ENCODE results near the gene LTB.

The LTB gene, protein sequence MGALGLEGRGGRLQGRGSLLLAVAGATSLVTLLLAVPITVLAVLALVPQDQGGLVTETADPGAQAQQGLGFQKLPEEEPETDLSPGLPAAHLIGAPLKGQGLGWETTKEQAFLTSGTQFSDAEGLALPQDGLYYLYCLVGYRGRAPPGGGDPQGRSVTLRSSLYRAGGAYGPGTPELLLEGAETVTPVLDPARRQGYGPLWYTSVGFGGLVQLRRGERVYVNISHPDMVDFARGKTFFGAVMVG

DNA sequence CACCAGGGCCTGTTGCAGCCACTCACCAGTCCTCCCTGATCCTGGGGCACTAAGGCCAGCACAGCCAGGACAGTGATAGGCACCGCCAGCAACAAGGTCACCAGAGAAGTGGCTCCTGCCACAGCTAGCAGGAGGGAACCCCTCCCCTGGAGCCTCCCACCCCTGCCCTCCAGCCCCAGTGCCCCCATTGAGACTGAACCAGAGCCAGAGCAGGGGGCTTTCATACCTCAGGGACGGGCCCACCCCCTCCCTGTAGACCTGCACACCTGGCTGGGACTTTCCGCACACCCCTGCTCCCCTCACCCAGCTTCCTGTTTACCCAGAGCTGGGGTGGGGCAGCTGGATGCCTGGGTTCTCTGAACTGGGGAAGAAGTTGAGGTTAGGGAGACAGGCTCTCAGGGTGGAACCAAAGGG lies at the start of gene LTB:
TSS of gene LTB (minus strand) at position 195 of the 414 bp plus-strand sequence. CDS start at position 188, 7 bp downstream.
- DNase-seq, result no peak

DNA sequence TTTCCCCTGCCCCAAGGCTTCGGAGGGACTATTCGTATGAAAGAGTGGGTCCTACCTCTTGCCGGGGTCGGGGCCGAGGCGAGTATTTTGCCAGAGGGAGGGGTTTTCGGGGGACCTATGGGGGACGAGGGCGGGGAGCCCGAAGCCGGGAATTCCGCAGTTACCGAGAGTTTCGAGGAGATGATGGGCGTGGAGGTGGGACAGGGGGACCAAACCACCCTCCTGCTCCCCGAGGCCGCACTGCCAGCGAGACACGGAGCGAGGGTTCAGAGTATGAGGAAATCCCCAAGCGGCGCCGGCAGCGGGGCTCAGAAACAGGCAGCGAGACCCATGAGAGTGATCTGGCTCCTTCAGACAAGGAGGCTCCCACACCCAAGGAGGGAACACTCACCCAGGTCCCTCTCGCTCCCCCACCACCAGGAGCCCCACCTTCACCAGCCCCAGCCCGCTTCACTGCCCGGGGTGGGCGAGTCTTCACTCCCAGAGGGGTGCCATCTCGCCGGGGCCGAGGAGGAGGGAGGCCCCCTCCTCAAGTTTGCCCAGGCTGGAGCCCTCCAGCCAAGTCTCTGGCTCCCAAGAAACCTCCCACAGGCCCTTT lies 49.6 kb upstream of the LTB start:
- no peak for DNase-seq

DNA sequence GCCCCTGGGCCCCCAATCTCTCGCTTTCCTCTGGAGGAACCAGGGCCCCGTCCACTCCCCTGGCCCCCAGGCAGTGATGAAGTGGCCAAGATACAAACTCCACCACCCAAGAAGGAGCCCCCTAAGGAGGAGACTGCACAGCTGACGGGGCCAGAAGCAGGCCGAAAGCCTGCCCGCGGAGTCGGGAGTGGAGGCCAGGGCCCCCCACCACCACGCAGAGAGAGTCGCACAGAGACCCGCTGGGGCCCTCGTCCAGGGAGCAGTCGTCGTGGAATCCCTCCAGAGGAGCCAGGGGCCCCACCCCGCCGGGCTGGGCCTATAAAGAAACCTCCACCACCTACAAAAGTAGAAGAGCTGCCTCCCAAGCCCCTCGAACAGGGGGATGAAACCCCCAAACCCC lies 49.0 kb upstream of the LTB start:
- DNase-seq, result no peak

DNA sequence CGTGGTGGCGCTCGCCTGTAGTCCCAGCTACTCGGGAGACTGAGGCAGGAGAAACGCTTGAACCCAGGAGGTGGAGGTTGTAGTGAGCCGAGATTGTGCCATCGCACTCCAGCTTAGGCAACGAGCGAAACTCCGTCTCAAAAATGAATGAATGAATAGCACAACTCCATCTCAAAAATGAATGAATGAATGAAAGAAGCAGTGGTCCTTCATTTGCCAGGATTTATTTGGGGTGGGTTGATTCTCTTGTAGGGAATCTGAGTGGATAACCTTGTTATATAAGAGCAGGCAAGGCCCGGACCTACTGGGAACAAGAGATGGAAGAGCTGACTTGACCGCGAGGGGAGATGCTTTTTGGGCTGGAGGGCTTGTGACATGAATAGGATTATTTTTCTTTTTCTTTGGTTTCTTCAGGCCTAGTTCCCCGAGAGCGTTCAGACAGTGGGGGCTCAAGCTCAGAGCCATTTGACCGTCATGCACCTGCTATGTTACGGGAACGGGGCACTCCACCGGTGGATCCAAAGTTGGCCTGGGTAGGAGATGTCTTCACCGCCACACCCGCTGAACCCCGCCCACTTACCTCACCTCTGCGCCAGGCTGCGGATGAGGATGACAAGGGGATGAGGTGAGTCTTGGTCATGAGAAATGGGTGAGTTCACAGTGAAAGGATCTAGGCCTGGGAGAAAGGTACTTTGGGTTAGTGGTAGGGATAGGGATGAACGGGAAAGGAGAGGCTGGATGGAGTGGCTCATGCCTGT lies 48.1 kb upstream of the LTB start:
- no peak for DNase-seq

DNA sequence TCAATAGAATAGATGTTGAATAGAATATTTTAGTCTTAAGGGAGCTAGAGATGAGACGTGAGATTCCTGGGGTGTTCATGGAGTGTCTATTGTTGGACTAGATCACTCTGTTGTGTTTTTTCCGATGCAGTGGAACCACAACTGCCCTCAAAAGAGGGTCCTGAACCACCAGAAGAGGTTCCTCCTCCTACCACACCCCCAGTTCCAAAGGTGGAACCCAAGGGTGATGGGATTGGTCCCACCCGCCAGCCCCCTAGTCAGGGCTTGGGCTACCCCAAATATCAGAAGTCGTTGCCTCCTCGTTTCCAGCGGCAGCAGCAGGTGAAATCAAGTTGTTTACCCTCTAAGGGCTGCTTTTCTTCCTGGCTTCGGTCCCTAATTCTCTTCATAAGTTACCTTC lies 46.8 kb upstream of the LTB start:
- DNase-seq, result no peak

DNA sequence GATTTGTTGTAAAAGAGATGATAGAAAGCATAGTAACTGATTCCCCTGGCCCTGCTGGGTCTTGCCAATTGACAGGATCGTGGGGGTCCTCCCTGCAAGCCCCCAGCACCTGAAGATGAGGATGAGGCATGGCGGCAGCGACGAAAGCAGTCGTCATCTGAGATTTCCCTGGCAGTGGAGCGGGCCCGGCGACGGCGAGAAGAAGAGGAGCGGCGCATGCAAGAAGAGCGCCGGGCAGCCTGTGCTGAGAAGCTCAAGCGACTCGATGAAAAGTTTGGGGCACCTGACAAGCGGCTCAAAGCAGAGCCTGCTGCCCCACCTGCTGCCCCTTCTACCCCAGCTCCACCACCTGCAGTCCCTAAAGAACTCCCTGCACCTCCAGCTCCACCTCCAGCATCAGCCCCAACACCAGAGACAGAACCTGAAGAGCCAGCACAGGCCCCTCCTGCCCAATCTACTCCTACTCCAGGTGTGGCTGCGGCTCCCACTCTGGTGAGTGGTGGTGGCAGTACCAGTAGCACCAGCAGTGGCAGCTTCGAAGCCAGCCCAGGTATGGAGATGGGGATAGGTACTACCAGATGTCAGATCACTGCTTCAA lies 45.6 kb upstream of the LTB start:
- no peak for DNase-seq

DNA sequence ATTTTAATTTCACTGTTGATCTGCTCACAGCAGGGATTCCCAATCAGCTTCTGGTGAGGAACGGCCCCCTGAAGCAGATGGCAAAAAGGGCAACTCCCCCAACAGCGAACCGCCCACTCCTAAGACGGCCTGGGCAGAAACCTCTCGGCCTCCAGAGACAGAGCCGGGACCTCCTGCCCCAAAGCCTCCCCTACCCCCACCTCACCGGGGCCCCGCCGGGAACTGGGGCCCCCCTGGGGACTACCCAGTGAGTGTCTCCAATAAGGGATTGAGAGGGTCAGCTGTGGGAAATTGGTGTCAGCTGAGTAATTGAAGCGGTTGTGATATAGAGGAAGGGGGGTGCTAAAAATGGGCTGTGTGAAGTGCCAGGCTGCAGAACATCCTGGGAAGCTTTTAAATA lies 44.7 kb upstream of the LTB start:
- DNase-seq, result no peak

DNA sequence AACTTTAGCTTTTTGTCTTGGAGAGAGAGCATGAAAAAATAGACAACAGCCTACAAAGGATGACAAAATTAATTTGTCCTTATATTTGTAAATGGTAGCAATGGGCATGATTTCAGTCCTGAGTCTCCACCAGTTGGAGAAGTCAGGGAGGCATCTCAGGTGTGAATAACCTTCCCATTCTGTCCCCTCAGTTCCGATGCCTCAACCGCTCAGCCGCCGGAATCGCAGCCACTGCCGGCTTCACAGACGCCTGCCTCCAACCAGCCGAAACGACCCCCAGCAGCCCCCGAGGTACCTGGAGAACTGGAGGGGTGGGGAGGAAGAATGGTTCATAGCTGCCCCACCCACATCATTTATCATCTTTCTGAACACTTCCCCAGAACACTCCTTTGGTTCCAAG lies 41.8 kb upstream of the LTB start:
- no peak for DNase-seq

DNA sequence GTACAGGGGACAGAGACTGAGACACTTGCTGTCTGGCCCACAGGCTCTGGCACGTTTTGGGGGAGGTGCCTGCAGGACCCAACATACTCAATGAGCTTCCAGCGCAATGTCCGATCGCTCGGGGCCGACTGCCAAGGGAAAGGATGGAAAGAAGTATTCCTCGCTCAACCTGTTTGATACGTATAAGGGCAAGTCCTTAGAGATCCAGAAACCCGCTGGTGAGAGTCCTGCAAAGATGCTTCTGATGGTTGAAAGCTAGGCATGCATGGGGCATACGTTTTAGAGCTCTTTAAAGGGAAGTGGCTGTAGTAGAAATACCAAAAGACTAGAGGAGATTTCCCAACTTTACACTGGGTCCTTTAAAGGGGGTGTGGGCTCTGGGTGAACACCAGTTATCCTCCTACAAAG lies 40.5 kb upstream of the LTB start:
- DNase-seq, result no peak

DNA sequence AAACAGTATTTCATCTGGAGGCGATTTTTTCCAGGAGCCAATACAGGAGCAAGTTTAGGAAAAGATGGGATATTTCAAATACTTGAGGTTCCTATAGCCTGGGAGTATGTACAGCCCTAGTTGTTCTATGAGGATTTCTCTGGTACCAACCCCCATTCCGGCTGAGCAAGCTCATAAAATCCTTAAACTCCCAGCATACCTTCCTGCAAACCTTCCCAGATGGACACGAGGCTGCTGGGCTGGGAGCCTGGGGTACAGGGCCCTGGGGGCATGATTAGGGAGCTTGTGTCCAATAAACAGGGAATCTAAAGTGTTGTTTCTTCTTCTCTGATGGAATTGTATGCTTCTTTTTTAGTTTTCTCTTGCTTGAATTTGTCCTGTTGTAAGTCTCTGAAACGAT lies 39.8 kb upstream of the LTB start:
- no peak for DNase-seq

DNA sequence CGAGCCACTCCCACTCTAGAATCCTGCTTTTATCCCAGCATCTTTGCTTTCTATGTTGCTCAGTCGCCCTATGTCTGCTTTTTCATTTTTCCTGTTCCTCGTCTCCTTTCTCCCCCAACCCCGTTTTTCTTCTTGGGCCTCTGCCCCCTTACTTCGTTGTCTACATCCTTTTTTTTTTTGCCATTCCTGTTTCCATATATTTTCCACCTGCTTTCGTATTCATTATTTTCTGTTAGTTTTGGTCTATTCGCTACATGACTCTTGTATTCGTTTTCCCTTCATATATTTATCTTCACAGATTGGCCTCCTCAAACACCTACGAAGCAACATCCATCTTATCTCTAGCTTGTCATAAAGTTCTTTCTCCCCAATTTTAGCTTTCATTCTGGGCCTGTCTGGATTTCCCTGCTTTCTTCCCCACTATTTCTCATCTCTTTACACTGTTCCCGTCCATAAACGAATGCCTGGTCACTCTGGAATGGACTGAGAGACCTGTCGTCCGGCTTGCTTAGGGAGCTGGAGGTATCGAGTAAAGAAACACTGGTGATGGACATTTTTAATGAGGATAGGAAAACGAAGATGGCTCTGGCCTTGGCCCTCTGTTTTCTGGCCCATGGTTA lies 39.2 kb upstream of the LTB start:
- no peak for DNase-seq

DNA sequence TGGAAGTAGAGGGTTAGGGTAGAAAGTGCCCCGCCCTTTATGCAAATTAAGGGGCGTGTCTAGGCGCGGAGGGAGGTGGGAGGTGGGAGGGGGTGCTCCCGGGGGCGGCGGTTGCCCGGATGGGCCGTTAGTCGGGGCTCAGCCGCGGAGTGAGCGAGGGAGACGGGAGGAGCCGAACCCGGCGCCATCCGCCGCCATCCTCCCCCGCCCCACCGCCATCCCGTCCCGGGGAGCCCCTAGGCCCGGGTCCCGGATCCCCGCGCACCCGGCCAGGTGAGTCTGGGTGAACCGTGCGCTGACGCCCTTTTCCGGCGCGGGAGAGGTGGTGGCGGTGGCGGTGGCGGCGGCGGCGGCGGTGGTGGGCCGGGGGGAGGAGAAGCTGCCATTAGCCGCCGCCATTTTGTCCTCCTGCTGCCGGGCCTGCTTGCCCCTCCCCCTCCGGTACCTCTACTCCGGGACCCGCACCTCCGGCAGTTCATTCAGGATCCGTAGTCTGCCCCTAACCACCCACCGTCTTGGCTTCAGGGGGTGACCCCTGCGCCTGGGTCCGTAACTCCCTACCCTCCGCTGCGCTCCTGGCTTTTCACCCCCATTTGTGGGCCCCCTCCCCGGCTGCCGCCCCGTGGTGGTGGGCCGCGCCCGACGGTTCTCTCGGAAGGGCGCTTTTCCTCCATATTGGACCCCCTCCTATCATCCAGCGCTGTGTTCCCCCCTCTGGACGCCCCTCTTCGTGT lies 38.5 kb upstream of the LTB start, which contains the start of gene PRRC2A:
TSS of gene PRRC2A (plus strand) at position 130 of the 734 bp plus-strand sequence. CDS start 2,075 bp downstream, outside the sequence.
- peak in 1 of 2 experiments; percentile 100 for DNase-seq

DNA sequence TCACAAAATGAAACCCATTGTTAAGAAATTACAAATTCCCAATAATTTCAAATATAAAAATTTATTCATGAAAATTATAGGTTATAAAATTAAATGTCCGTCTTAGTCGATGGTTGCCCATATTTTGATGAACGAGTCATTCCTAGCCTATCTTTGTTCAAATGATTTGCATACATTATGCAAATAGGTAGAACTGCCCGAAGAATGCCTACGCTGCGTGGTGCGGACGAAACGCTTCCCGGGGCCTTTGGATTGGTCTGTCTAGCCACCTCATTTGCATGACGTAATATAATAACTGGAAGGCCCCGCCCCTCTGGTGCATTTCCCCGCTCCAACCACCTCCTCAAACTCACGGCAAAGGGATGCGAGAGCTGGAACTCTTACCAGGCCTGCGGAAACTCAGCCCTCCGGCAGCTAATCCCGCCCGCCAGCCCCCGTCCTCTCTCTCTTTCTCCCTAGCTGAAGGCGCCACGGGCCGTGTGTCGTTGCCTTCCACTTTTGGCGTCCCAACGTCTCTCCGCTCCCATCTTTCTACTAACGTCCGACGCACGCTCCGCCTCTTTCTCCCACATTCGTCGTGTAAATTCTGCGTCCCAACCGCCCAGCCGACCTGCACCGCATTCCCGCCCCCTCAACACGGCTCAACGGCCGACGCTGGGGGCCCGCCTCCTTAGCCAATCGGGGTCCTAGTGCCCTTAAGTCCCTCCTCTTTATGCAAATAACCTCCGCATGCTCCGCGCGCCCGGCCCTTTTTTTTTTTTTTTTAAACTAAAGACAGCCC lies 37.8 kb upstream of the LTB start:
- peak; percentile 99 to 100 for DNase-seq

DNA sequence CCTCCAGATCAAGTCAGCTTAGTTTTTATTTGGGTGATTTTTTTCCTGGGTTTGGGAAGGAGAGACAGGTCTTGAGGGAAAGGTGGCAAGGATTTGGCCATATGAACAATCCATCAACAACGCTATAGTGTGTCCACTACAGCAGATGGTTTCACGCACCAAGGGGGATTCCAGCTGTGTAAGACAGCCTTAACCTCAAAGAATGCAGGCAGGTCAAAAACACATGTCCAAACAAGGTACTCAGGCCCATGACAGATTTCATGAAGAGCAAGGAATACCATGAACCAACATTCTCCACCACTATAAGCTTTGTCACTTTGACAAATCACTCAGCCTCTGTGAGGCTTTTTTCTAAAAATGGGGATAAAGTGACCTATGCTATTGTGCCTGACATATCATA lies 34.8 kb upstream of the LTB start:
- no peak for DNase-seq

DNA sequence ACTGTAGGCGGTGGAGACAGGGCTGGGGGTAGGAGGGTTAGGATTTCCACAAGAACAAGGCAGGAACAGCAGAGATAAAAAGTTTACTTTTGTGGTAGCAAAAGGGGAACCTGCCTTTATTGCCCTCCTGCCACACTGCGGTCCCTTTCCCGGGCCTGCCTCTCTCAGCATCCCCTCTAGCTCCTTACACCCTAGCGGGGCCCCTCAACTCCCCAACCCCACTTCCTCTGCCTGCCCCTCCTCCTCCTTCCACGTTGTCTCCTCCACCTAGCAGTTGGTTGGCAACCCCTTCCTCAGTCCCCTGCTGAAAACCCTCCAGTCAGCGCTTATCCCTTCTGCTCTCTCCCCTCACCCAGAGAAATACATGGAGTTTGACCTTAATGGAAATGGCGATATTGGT lies 33.5 kb upstream of the LTB start:
- no peak for DNase-seq

DNA sequence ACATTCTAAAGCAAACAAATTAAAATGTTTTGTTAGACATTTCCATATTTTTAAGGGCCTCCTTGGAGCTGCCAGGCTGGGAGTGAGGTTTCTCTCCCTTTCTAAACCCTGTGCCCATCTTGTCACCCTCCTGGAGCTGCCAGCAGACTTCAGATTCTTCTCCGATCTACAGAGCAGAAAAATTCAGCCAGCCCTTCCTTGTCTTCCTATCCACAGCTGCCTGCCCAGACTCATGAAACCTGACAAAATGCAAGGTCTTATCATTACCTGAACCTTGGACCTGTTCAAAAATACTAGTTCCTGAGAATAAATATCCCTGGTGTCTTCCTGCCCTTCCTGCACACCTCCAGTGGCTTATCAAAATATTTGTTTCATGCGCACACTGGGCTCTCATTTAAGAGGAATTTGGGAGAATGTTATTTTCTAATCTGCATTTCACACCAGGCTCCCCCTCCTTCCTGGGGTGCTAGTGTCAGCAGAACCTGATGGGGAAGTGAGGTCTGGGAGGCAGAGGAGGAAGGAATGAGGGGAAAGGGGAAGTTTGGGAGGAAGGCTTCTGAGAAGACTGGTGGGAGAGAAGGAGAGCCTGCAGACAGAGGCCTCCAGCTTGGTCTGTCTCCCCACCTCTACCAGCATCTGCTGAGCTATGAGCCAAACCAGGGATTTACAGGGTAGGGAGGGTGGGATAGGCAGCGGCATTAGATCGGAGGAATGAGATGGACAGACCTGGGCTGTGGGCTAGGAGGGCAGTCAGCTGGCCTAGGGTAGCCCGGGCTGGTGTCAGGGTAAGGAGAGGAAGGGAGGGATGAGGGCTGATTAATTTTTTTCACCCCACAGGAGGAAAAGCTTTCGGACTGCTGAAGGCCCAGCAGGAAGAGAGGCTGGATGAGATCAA lies 32.7 kb upstream of the LTB start, which contains the start of gene AIF1:
TSS of gene AIF1 (plus strand) at position 551 of the 895 bp plus-strand sequence. CDS start at position 647, 96 bp downstream.
- no peak for DNase-seq

DNA sequence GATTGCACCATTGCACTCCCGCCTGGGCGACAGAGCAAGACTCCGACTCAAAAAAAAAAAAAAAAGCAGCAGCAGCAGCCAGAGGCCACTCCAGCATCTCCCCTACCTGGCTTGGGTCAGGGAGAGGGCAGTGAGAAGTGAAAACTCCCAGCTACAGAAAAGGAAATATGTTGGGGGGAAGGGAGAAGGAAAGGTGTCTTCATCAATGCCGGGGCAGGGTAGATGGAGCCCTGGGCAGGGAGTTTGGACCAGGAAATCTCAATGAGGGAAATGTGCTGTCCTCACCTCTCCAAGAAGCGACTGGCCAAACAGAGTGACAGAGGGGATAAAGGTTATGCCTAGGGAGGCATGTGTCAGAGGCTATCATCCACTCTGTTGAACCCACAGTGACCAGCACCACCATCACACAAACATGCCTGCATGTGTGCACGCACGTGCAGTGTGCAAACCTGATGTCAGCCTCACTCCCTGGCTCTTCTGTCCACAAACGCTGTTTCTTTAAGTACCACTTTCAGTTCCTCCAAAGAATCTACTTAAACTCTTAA lies 31.9 kb upstream of the LTB start:
- DNase-seq, result no peak

DNA sequence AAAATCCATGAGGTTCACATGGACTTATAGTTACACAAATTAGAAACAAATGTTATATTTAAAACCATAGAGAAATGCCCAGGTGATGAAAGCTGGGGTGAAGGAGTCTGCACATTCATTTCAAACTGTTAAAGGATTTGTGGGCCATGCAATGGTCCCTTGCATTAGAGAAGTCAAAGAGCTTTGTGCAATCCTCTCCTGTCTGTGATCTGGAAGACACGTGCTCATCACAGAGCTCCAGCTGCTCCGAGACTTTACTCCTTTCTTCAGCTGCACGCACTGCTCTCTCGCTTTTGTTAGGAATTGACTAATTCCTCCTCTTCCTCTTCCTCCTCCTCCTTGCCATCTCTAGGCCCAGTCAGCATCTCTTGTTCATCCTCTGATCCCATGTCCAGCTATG lies 28.7 kb upstream of the LTB start:
- no peak for DNase-seq

DNA sequence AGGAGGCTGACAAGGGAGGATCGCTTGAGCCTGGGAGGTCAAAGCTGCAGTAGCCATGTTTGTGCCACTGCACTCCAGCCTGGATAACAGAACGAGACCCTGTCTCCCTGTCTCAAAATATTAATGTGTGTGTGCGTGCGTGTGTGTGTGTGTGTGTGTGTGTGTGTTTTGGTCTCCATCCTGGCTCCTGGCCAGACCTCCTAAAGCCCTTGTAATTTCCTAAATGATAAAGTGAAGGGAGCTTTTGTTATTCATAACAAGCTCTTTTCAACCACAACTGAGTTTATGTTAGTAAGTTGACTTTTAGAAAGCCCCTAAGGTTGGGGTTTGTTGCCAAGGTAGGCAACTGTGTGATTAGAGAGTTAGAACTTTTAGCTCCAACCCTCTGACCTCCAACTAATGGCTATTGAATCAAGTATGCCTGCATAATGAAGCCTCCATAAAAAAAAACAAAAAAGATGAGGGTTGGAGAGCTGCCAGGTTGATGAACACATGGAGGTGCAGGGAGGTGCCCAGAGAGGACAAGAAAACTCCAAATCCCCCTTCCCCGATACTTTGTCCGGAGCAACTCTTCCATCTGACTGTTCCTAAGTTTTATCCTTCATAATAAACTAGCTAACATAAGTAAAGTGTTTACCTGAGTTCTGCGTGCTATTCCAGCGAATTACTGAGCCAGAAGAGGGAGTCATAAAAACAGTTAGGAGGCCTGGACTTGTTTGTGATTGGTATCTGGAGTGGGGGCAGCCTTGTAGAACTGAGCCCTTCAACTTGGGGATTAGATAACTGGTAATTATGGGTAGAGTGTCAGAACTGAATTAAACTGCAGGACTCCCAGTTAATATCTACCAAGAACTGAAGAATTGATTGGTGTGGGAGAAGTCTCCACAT lies 27.5 kb upstream of the LTB start:
- DNase-seq, result no peak

All from NCI-H446 (cell line).